Frontal cortex (tissue), 4 donors: Measurements from ENCODE around the gene ABHD14A. TPM values are rescaled to one million over a fixed set of nuclear protein-coding genes. Genes with fewer than 3 reads are reported as not detected.

Experiments used
- DNase-seq, 2 donors: peaks; one replicate each; pipeline ENCODE4 v3.0.0; 2012; ENCODE audit warnings: low spot score in 2 of 2
- FAIRE-seq: peaks from 2 replicates; lab custom pipeline; 2012; peaks lifted over from hg19 to GRCh38; lab: Jason Lieb, UNC
- total RNA-seq: library from RNA; depleted of rRNA; stranded (reverse); fragments of >200 nt; gene quantifications from one replicate; pipeline ENCODE4 v1.2.3, GENCODE V29; 2014
- donor health status: control.
- donor health status: control.
- donor health status: control.

The ABHD14A gene
- total RNA-seq, 1 donor from 2014 or later = 22.8 TPM

GRCh38 chr3:51940648-51941462, 34.0 kb upstream of the ABHD14A start:
- DNase-seq (no peak), FAIRE-seq (no peak)

GRCh38 chr3:51941463-51941797, 33.4 kb upstream of the ABHD14A start:
- no peak for FAIRE-seq
- DNase-seq = no peak

GRCh38 chr3:51941798-51942602, 32.9 kb upstream of the ABHD14A start, which contains the start of the genes PARP3 and RRP9:
Gene PARP3 (plus strand): TSS chr3:51942363. CDS start chr3:51943356, 993 bp downstream.
Gene RRP9 (minus strand): TSS chr3:51941904. CDS start chr3:51941867, 37 bp downstream.
- FAIRE-seq (peak; percentile 99), DNase-seq (peak; percentile 98 to 100)

GRCh38 chr3:51942603-51943450, 32.0 kb upstream of the ABHD14A start:
- DNase-seq (peak in 1 of 2 donors; percentile 57), FAIRE-seq (no peak)

- DNase-seq (no peak), FAIRE-seq (no peak)
Observed at GRCh38 chr3:51943451-51944391, 31.1 kb upstream of the ABHD14A start.

GRCh38 chr3:51944451-51945021, 30.3 kb upstream of the ABHD14A start:
- DNase-seq (no peak), FAIRE-seq (no peak)

GRCh38 chr3:51945031-51945840, 29.6 kb upstream of the ABHD14A start:
- no peak for FAIRE-seq
- no peak for DNase-seq

GRCh38 chr3:51945926-51946705, 28.7 kb upstream of the ABHD14A start:
- DNase-seq (no peak), FAIRE-seq (no peak)

- DNase-seq = no peak
- no peak for FAIRE-seq
Observed at GRCh38 chr3:51946796-51947195, 28.1 kb upstream of the ABHD14A start.

GRCh38 chr3:51947215-51947900, 27.5 kb upstream of the ABHD14A start:
- FAIRE-seq (no peak), DNase-seq (no peak)

GRCh38 chr3:51948016-51948580, 26.8 kb upstream of the ABHD14A start:
- DNase-seq (no peak), FAIRE-seq (no peak)

- DNase-seq (no peak), FAIRE-seq (no peak)
Observed at GRCh38 chr3:51949121-51949520, 25.7 kb upstream of the ABHD14A start.

GRCh38 chr3:51950899-51951298, 24.0 kb upstream of the ABHD14A start:
- FAIRE-seq = no peak

GRCh38 chr3:51953445-51953844, 21.4 kb upstream of the ABHD14A start:
- no peak for DNase-seq
- no peak for FAIRE-seq

More at GRCh38 chr3:51950899-51951298, 24.0 kb upstream of the ABHD14A start:
- DNase-seq = no peak

GRCh38 chr3:51954105-51954504, 20.8 kb upstream of the ABHD14A start:
- FAIRE-seq = no peak
- DNase-seq = no peak

- FAIRE-seq = no peak
- DNase-seq = no peak
Observed at GRCh38 chr3:51954713-51955112, 20.2 kb upstream of the ABHD14A start.
